HepG2 (cell line): ENCODE measurements around the gene INHA. TPM values are rescaled to one million over a fixed set of nuclear protein-coding genes. Genes with fewer than 3 reads are reported as not detected.

Experiments used
- ARID3A ChIP-seq: IDR thresholded peaks from 2 replicates; pipeline ENCODE4 v1.6.1; 2012; ENCODE audit warnings: low read depth, low read length, improper control_type of control experiment
- ATF1 ChIP-seq: IDR thresholded peaks from 2 replicates; pipeline ENCODE4 v1.6.1; 2016; ENCODE audit warnings: mild to moderate bottlenecking, control low read depth
- FOXK1 ChIP-seq: sonication (generic); formaldehyde crosslinking; IDR thresholded peaks from 2 replicates; pipeline ENCODE4 v1.4.0; 2020; ENCODE audit warnings: low read depth, missing genetic modification reagents, borderline replicate concordance
- HIC2 ChIP-seq: sonication (generic); formaldehyde crosslinking; IDR thresholded peaks from 2 replicates; pipeline ENCODE4 v1.9.0; 2022; ENCODE audit warnings: low read depth, missing genetic modification reagents
- NCOA2 ChIP-seq: sonication (generic); formaldehyde crosslinking; IDR thresholded peaks from 2 replicates; pipeline ENCODE4 v1.8.0; 2022; ENCODE audit warnings: inconsistent platforms
- NFAT5 ChIP-seq: sonication (generic); formaldehyde crosslinking; IDR thresholded peaks from 2 replicates; pipeline ENCODE4 v1.4.0; 2020; ENCODE audit warnings: missing genetic modification reagents
- NFKBIZ ChIP-seq: IDR thresholded peaks from 2 replicates; pipeline ENCODE4 v1.6.1; 2018; ENCODE audit warnings: missing genetic modification reagents, missing compliant biosample characterization
- PBX3 ChIP-seq: sonication (generic); formaldehyde crosslinking; IDR thresholded peaks from 2 replicates; pipeline ENCODE4 v1.8.1; 2023; ENCODE audit warnings: missing genetic modification reagents, inconsistent platforms, borderline replicate concordance
- PHF20 ChIP-seq: sonication (generic); formaldehyde crosslinking; IDR thresholded peaks from 2 replicates; pipeline ENCODE4 v1.5.0; 2020; ENCODE audit warnings: mild to moderate bottlenecking, missing genetic modification reagents
- PRDM15 ChIP-seq: sonication (generic); formaldehyde crosslinking; IDR thresholded peaks from 2 replicates; pipeline ENCODE4 v1.4.0; 2020; ENCODE audit warnings: missing genetic modification reagents
- RAD51 ChIP-seq: fragments of 450-650 bp; IDR thresholded peaks from 2 replicates; pipeline ENCODE4 v1.6.1; 2016; ENCODE audit warnings: borderline replicate concordance
- SAFB2 ChIP-seq: sonication (generic); formaldehyde crosslinking; IDR thresholded peaks from 2 replicates; pipeline ENCODE4 v1.5.1; 2020; ENCODE audit warnings: missing genetic modification reagents, low read depth, mild to moderate bottlenecking, borderline replicate concordance
- SAP130 ChIP-seq: IDR thresholded peaks from 2 replicates; pipeline ENCODE4 v1.6.1; 2016; ENCODE audit warnings: low read depth
- SKI ChIP-seq: fragments of 450-650 bp; IDR thresholded peaks from one replicate; pipeline ENCODE4 v1.6.1; 2018; ENCODE audit warnings: mild to moderate bottlenecking; ENCODE audit not compliant: partially characterized antibody
- THAP11 ChIP-seq: IDR thresholded peaks from 2 replicates; pipeline ENCODE4 v1.6.1; 2016; ENCODE audit warnings: missing biosample characterization, missing genetic modification reagents
- ZNF30 ChIP-seq: sonication (generic); formaldehyde crosslinking; IDR thresholded peaks from 2 replicates; pipeline ENCODE4 v1.5.0; 2020; ENCODE audit warnings: mild to moderate bottlenecking, missing genetic modification reagents
- ZNF556 ChIP-seq: sonication (generic); formaldehyde crosslinking; IDR thresholded peaks from 2 replicates; pipeline ENCODE4 v1.4.0; 2020; ENCODE audit warnings: mild to moderate bottlenecking, missing genetic modification reagents, borderline replicate concordance
- polyA plus RNA-seq, 8 experiments: library from polyadenylated mRNA; depleted of rRNA in 3 of 8; stranded (reverse) in 7 of 8; unstranded in 1 of 8; fragments of >200 nt; fragmentation: Illumina TruSeq in 4 of 8; extraction: Trizol in 4 of 8; gene quantifications; 2 replicates each; pipeline versions ENCODE4 v1.2.1 to v1.2.3, GENCODE V29; 2011 to 2016; ENCODE audit warnings: low read depth in 4 of 8, missing spikeins in 1 of 8, mixed read lengths in 1 of 8; ENCODE audit not compliant: insufficient read depth in 1 of 8
- total RNA-seq, 5 experiments: library from RNA; depleted of rRNA; stranded (reverse); fragments of >200 nt; fragmentation: Illumina TruSeq; extraction: Trizol; gene quantifications; 2 replicates each; pipeline ENCODE4 v1.2.3, GENCODE V29; 2016; ENCODE audit warnings: low read depth in 1 of 5

Gene INHA
- total and polyA plus RNA-seq, 2 of the 13 experiments (the other 11 are each of a cell fraction or from before 2014, with no cell fraction given) = 4.1 to 15.2 TPM

- TF ChIP-seq PRDM15 = no peak
- no peak for TF ChIP-seq NFAT5 (CRISPR knock-in tag)
- TF ChIP-seq PBX3 (CRISPR knock-in tag) = no peak
- no peak for TF ChIP-seq ATF1 (CRISPR knock-in tag)
- no peak for TF ChIP-seq PHF20 (CRISPR knock-in tag)
- peak; percentile 23; the same call in 1 of the 2 replicates for TF ChIP-seq NCOA2 (CRISPR knock-in tag)
- TF ChIP-seq RAD51 = no peak
- TF ChIP-seq ZNF30 = no peak
- TF ChIP-seq SAFB2 (CRISPR knock-in tag) = no peak
- peak; percentile 53; the same call in 1 of the 2 replicates for TF ChIP-seq FOXK1 (CRISPR knock-in tag)
- no peak for TF ChIP-seq ZNF556 (CRISPR knock-in tag)
- no peak for TF ChIP-seq NFKBIZ
- peak; percentile 78 for TF ChIP-seq SKI
- no peak for TF ChIP-seq HIC2
- TF ChIP-seq SAP130 (CRISPR knock-in tag) = peak; percentile 11; the same call in 1 of the 2 replicates
- peak; percentile 28; the same call in 1 of the 2 replicates for TF ChIP-seq THAP11 (CRISPR knock-in tag)
- no peak for TF ChIP-seq ARID3A
Measured at GRCh38 chr2:219618733-219619122, 46.6 kb downstream of the INHA start (continued).
